Measurements from ENCODE around the gene PATJ.

DNA sequence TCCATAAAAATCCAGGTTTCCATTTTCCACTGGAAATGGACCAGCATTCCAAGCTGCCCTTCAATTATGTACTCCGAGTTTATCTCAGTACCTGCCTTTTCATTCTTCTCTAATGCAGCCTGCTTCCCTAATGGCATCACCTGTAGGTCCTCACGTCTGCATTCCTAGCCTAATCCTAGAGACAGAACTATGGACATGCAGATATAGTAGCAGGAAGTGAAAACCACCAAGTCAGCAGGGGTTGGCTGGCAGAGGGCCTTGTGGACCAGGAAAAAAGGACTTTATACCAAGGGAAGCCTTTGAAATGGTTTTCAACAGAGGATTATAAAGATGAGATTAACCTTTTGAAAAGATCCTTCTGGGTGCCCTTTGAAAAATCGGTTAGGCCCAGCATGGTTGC is 316.7 kb downstream of the PATJ start:
- TF ChIP-seq, protein P1, sequence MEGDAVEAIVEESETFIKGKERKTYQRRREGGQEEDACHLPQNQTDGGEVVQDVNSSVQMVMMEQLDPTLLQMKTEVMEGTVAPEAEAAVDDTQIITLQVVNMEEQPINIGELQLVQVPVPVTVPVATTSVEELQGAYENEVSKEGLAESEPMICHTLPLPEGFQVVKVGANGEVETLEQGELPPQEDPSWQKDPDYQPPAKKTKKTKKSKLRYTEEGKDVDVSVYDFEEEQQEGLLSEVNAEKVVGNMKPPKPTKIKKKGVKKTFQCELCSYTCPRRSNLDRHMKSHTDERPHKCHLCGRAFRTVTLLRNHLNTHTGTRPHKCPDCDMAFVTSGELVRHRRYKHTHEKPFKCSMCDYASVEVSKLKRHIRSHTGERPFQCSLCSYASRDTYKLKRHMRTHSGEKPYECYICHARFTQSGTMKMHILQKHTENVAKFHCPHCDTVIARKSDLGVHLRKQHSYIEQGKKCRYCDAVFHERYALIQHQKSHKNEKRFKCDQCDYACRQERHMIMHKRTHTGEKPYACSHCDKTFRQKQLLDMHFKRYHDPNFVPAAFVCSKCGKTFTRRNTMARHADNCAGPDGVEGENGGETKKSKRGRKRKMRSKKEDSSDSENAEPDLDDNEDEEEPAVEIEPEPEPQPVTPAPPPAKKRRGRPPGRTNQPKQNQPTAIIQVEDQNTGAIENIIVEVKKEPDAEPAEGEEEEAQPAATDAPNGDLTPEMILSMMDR (IDR thresholded peaks at IDR 0.05): no peak
- TF ChIP-seq POLR2AphosphoS5 (IDR thresholded peaks at IDR 0.05): no peak
